Gastrocnemius medialis (tissue), 4 donors: Measurements from ENCODE around the gene ABCF1. TPM values are rescaled to one million over a fixed set of nuclear protein-coding genes. Genes with fewer than 3 reads are reported as not detected.

ENCODE experiments used
- ATAC-seq, 2 donors: fragments of 150-250 bp; one replicate each; pipeline ENCODE4 v1.9.1; 2016
- DNase-seq, 2 donors: peaks; one replicate each; pipeline ENCODE4 v3.0.0-alpha.2; 2019
- H3K27ac ChIP-seq, 4 donors: fragments of 200-600 bp; sonication (generic); 1 replicate in 1 of 4; 2 replicates in 3 of 4; pipeline ENCODE4 v1.5.1; 2016 to 2018; ENCODE audit warnings: mild to moderate bottlenecking in 2 of 4, moderate library complexity in 1 of 4
- H3K27me3 ChIP-seq, 3 donors: fragments of 200-600 bp; sonication (generic) in 2 of 3; 1 replicate in 1 of 3; 2 replicates in 2 of 3; pipeline versions ENCODE4 v1.5.1 to v1.6.0; 2016 to 2019; ENCODE audit warnings: mild to moderate bottlenecking in 1 of 3, moderate library complexity in 1 of 3
- H3K36me3 ChIP-seq, 2 donors: fragments of 200-600 bp; sonication (generic) in 1 of 2; one replicate each; pipeline ENCODE4 v1.5.1; 2017 to 2018
- H3K4me1 ChIP-seq, 2 donors: fragments of 200-600 bp; sonication (generic) in 1 of 2; one replicate each; pipeline ENCODE4 v1.5.1; 2016 to 2017; ENCODE audit warnings: mild to moderate bottlenecking in 2 of 2
- H3K4me3 ChIP-seq, 4 donors: fragments of 200-600 bp; sonication (generic) in 3 of 4; 1 replicate in 1 of 4; 2 replicates in 3 of 4; pipeline ENCODE4 v1.5.1; 2016 to 2019; ENCODE audit warnings: mild to moderate bottlenecking in 2 of 4
- H3K9me3 ChIP-seq, 3 donors: fragments of 200-600 bp; sonication (generic) in 2 of 3; 1 replicate in 1 of 3; 2 replicates in 2 of 3; pipeline ENCODE4 v1.5.1; 2016 to 2019
- CTCF ChIP-seq, 5 experiments: fragments of 450-650 bp in 3 of 5; fragments of 200-600 bp in 2 of 5; sonication (generic) in 2 of 5; IDR thresholded peaks in 4 of 5; conservative IDR thresholded peaks in 1 of 5; 1 replicate in 4 of 5; 2 replicates in 1 of 5; pipeline ENCODE4 v1.5.1; 2016 to 2019; ENCODE audit warnings: antibody characterized with exemption in 5 of 5, mild to moderate bottlenecking in 3 of 5, moderate library complexity in 3 of 5
- POLR2A ChIP-seq, 2 donors: fragments of 450-650 bp; IDR thresholded peaks; one replicate each; pipeline ENCODE4 v1.6.1; 2017; ENCODE audit warnings: antibody characterized with exemption in 2 of 2, mild to moderate bottlenecking in 2 of 2, moderate library complexity in 2 of 2
- in situ Hi-C, 4 donors: fragments of 200-750 bp; cut with MboI; loops; one replicate each; pipeline versions ENCODE4 v1.15.0 to v1.8.0; 2017; ENCODE audit warnings: low sequenced_read_pairs in 4 of 4
- intact Hi-C: fragments of 100-400 bp; cut with DNase I; formaldehyde crosslinking; loops from one replicate; pipeline ENCODE4 v1.15.1; 2023; ENCODE audit warnings: low total_unique reads
- total RNA-seq, 4 donors: library from RNA; depleted of rRNA; stranded (reverse); fragments of >200 nt; gene quantifications; one replicate each; pipeline versions ENCODE4 v1.1.0 to v1.2.3, GENCODE V29; 2016

ABCF1 gene
- total RNA-seq, 4 donors from 2014 or later: 55.8 to 122 (median 111) TPM

GRCh38 chr6:30542915-30543314 lies 28.3 kb upstream of the ABCF1 start:
- H3K27me3 ChIP-seq: no peaks in the 10 kb centered on the region
- TF ChIP-seq POLR2A (IDR thresholded peaks at IDR 0.05) (no peak), CTCF (IDR thresholded peaks at IDR 0.05 in 4 of 5, conservative IDR thresholded peaks at IDR 0.05 in 1 of 5) (no peak)
- H3K4me1 ChIP-seq: peaks cover 5 to 13% of the 10 kb centered on the region in 2 donors
- DNase-seq (no peak), ATAC-seq (no peak)
- peaks cover 0 to 9% of the 10 kb centered on the region in 2 donors for H3K36me3 ChIP-seq
- no peaks in the 10 kb centered on the region for H3K9me3 ChIP-seq
- in situ Hi-C loops (loop anchor here in 2 of 4 donors (5.0 to 25.0 kb wide), 2 partner anchors 61 to 544 kb away; no protein-coding TSS in a partner anchor), intact Hi-C loops (loop anchor here (5.0 kb wide), 4 partner anchors 56 to 544 kb away; partner anchors contain the start of genes DHX16 and HLA-E)
- H3K27ac ChIP-seq: peak overlapping the region in 3 of 4 donors; percentile 48 to 59 (median 53)
- no peak overlapping the region for H3K4me3 ChIP-seq

- no peak overlapping the region for H3K4me3 ChIP-seq
- peaks cover 5 to 17% of the 10 kb centered on the region in 2 donors for H3K4me1 ChIP-seq
- TF ChIP-seq CTCF (IDR thresholded peaks at IDR 0.05 in 4 of 5, conservative IDR thresholded peaks at IDR 0.05 in 1 of 5) (no peak), POLR2A (IDR thresholded peaks at IDR 0.05) (no peak)
- DNase-seq: no peak
- no peaks in the 10 kb centered on the region for H3K9me3 ChIP-seq
- H3K27ac ChIP-seq: peak overlapping the region in 1 of 4 donors; percentile 16
- no peak for ATAC-seq
- no peaks in the 10 kb centered on the region for H3K27me3 ChIP-seq
- intact Hi-C loops (loop anchor here (5.0 kb wide), 4 partner anchors 57 to 543 kb away; partner anchors contain the start of genes DHX16 and HLA-E), in situ Hi-C loops (loop anchor here in 2 of 4 donors (5.0 to 25.0 kb wide), 2 partner anchors 62 to 543 kb away; no protein-coding TSS in a partner anchor)
- H3K36me3 ChIP-seq: peaks cover 0 to 9% of the 10 kb centered on the region in 2 donors
Measured at GRCh38 chr6:30543821-30544220, 27.4 kb upstream of the ABCF1 start.

- Histone ChIP-seq H3K36me3 (peaks cover 0 to 9% of the 10 kb centered on the region in 2 donors), H3K27ac (peak overlapping the region in 1 of 4 donors; percentile 16), H3K4me3 (no peak overlapping the region), H3K4me1 (peaks cover 5 to 23% of the 10 kb centered on the region in 2 donors), H3K9me3 (no peaks in the 10 kb centered on the region), H3K27me3 (no peaks in the 10 kb centered on the region)
- DNase-seq (no peak), ATAC-seq (peak; percentile 35 to 39)
- TF ChIP-seq CTCF (IDR thresholded peaks at IDR 0.05 in 4 of 5, conservative IDR thresholded peaks at IDR 0.05 in 1 of 5) (peak; percentile 51 to 76 (median 63)), POLR2A (IDR thresholded peaks at IDR 0.05) (no peak)
- in situ Hi-C loops: loop anchor here in 2 of 4 donors (5.0 to 25.0 kb wide), 2 partner anchors 62 to 543 kb away; no protein-coding TSS in a partner anchor
- intact Hi-C loops: loop anchor here (5.0 kb wide), 4 partner anchors 57 to 543 kb away; partner anchors contain the start of genes DHX16 and HLA-E
Measured at GRCh38 chr6:30544666-30545272, 26.5 kb upstream of the ABCF1 start.

- no peak overlapping the region for H3K27ac ChIP-seq
- H3K36me3 ChIP-seq: peaks cover 3 to 24% of the 10 kb centered on the region in 2 donors
- in situ Hi-C loops: loop anchor here in 2 of 4 donors (25.0 kb wide), 1 partner anchor 540 kb away; no protein-coding TSS in a partner anchor
- DNase-seq (no peak), ATAC-seq (no peak)
- H3K4me1 ChIP-seq: peaks cover 0 to 19% of the 10 kb centered on the region in 2 donors
- no peaks in the 10 kb centered on the region for H3K9me3 ChIP-seq
- intact Hi-C loops: no loop called here
- H3K27me3 ChIP-seq: no peaks in the 10 kb centered on the region
- TF ChIP-seq POLR2A (IDR thresholded peaks at IDR 0.05) (no peak), CTCF (IDR thresholded peaks at IDR 0.05 in 4 of 5, conservative IDR thresholded peaks at IDR 0.05 in 1 of 5) (no peak)
- no peak overlapping the region for H3K4me3 ChIP-seq
Measured at GRCh38 chr6:30547454-30547853, 23.8 kb upstream of the ABCF1 start.
